Measurements from ENCODE around the gene CDKL5.
"Not testable (repeated sequence)": the region's sequence is repeated elsewhere in the genome, so short reads cannot be mapped to it uniquely, and the experiment has no call there.

Gene CDKL5

DNA sequence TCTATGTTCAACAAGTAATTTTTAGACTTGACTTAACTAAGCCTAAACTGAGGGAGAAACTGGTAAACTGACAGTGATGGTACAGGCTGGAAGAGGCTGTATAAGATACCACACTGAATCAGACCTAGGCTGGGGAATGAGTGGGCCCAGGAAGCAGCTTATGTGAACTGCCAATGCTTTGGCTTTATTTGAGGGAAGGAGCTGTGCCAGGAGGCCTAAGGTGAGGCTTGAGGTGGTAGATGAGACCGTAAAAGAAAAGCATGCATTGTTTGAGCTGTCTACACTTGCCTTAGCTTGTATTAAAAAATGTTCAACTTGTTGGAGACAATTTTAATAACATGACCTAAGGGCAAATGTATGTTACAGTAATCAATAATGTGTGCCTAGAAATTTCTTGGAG is 150.3 kb downstream of the CDKL5 start:
- DNase-seq (ENCODE audit: low spot score), result no peak

DNA sequence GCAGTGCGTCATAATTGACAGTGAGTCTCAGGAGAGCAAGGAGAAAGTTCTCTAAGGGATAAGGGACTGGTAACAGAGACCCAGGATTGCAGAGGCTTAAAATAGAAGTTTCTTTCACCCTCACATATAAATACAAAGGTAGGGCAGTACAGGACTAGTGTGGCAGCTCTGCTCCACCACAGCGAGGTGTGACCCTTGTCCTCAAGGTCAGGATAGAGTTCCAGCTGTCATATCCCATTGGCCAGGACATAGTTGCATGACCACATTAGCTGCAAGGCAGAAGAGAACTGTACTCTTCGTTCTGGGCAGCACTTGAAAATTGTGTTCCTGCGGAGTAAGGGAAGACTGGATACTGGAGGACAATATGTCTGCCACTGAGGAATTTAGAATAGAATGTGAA is 152.0 kb downstream of the CDKL5 start:
- no peak for DNase-seq (ENCODE audit: low spot score)

DNA sequence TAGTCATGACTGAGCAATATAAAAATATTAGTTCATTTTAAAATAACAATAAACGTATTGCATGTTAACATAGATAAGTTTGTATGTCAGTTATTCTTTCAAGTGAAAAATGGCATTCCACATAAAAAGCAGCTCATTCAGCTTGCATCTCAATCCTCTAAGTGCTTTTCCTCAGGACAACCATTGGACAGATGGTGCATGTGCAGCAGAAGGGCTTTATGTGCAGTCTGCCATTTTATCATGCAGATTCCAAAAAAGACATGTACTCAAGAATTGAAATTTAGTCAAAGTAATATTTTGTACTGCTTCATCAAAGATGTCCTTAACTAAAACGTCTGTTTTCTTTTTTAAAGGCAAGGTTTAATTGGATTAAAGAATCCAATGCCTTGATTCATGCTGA is 153.1 kb downstream of the CDKL5 start:
- no peak for DNase-seq (ENCODE audit: low spot score)

DNA sequence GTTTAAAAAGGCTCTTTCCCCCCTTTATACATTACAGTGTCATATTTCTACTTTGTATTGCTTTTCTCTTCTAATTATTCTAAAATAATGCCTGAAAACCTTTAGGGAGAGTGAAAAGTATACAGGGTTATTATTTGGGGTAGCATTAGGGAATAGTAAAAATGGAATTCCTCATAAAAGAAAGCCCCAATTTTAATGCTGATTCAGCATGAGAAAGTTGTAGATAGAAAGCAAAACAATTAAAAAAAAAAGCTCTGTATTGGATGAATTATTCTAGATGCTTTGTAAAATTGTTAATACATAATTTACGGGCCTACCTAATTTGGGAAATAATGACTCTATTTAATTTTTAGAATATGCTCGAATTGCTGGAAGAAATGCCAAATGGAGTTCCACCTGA is 154.1 kb downstream of the CDKL5 start:
- no peak for DNase-seq (ENCODE audit: low spot score)

GRCh38 chrX:18582910-18583493 is 157.6 kb downstream of the CDKL5 start:
- no peak for DNase-seq (ENCODE audit: low spot score)

- DNase-seq (ENCODE audit: low spot score), result not testable (repeated sequence)
Measured at GRCh38 chrX:18589292-18589691, 163.9 kb downstream of the CDKL5 start.

DNA sequence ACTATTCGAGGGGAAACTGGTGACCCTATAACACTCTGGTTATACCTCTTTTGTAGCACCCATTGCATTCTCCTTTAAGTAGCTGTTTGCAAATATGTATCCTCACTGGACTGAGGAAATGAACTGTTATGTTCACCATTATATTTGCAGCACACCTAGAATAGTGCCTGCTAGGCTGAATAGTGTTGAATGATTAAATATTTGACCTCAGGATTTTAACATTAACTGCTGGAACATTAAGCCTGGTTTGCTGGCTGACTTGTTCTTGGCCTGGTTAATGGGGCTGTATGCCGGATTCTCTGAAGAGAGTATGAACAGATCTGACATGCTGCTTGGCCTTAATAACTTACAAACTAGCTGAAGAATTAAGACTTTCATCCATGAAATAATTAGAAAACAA is 166.4 kb downstream of the CDKL5 start:
- no peak for DNase-seq (ENCODE audit: low spot score)

DNA sequence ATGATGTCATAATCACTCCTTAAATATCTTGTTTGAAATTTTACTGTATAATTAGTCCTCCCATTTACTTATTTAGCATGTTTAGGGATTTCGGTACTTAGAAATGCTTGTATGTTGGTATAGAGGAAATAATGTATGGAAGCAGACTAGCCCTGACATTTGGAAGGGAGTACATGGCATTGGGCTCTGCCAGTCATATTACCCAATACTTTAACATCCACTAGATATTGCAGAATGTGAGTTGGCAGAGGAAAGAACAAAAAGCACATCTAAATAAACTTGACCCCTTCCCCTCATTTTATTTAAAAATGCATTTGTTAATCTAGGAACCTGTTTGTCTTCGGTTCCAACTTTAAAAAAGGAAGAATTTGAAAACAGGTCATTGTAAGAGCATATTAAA is 168.7 kb downstream of the CDKL5 start:
- DNase-seq (ENCODE audit: low spot score), result no peak

- DNase-seq (ENCODE audit: low spot score), result no peak
Measured at GRCh38 chrX:18596096-18596495, 170.7 kb downstream of the CDKL5 start.

GRCh38 chrX:18598413-18598812 is 173.0 kb downstream of the CDKL5 start:
- no peak for DNase-seq (ENCODE audit: low spot score)

- no peak for DNase-seq (ENCODE audit: low spot score)
Measured at GRCh38 chrX:18607966-18608365, 182.6 kb downstream of the CDKL5 start.

DNA sequence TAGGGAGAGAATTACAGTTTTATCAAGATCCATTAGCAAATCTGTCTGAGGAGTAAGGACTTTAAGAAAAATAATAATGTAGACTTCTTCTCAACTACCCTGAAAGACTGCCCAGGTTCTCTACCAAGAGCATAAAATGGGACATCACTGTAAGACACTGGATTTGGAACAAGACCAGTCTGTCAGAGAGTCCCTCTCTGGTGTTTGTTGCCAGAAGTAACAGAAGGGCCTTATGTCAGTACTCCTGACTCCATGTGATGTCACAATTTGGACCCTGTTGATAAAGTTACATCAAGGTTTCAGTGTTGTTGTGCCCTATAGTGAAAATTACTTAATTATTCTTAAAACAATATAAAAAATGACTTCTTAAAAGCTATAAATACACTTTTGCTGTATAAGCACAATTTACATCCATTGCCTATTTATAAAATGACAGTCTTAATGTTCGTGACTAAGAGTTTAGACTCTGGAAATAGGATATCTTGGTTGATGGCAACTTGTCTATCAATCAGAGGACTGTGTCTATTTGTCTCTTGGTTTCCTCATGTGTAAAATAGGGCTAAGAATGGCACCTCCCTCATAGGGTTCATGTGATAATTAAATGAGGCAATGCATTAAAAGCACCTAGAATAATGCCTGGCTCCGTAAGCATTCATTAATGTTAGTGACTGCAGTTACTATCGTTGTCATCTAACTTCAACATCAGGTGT is 188.7 kb downstream of the CDKL5 start:
- DNase-seq (ENCODE audit: low spot score), result no peak

GRCh38 chrX:18616688-18617406 is 191.4 kb downstream of the CDKL5 start:
- no peak for DNase-seq (ENCODE audit: low spot score)

DNA sequence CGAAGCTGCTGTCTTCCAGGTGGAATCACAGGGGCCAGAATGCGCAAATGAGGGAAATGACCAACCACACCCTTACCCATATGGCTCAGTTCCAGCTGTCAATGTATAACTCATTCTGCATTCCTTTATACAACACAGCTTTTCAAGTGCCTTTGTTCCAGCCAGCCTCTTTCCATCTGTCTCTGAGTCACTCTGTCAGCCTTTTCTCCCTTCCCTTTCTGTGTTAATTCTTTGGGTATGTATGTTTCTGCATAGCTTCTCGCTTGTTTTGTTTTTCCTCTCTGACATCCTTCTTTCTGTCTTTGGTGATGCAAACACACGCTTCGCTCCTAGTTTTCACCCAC is 192.0 kb downstream of the CDKL5 start:
- peak; percentile 27 for DNase-seq (ENCODE audit: low spot score)

DNA sequence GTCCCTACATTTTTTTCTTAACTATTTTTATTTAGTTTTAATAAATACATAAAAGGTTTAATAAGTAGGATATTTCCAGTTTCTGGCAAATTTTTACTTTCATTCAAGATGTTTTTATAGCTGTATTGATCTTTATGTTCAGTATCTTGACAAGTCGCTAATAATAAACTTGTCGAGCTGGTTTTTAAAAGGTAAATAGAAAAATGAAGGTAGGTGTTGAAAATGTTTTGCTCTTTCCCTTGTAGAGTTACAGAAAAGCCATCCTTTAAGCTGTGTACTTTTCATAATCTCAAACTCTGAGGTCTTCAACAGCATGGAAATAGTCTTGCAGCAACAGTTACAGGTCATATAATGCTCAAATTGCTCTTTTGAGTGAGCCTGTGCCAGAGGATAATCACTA is 193.9 kb downstream of the CDKL5 start:
- DNase-seq (ENCODE audit: low spot score), result no peak

GRCh38 chrX:18620349-18620748 is 194.9 kb downstream of the CDKL5 start:
- DNase-seq (ENCODE audit: low spot score), result no peak

DNA sequence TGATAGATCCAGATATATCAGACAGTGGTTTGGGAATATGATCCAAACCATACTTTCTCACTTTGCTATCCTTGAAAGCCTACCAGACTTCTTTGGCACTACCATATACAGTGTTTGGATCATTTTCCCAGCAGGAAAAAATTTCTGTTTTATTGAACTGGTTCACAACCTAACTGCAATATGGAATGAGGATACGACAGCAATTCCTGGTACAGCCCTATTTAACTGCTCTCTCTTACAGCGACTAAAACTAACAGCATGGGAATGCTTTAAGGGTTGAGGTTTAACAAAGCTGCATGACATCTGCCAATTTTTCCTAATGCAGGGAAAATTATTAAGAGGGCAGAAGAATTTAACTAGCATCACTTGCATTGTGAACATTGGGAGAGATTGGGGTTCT is 199.2 kb downstream of the CDKL5 start:
- no peak for DNase-seq (ENCODE audit: low spot score)

- no peak for DNase-seq (ENCODE audit: low spot score)
Measured at GRCh38 chrX:18630934-18631333, 205.5 kb downstream of the CDKL5 start.

DNA sequence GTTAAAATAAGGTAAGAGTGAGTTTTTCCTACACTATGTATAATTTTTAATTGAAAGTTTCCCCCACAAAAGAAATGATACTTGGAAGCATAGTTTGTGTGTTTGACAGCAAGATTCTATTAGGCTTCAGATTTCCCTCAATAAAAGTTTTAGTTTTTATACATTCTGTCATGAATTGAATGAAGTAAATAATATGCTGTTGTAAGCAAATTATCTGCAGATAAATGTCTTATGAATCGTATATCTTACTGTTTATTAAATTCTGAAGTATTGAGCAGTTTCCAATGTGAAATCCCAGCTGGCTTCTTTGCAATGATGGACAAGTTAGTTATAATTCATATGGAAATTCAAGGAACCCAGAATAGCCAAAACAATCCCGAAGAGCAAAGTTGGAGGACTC is 213.0 kb downstream of the CDKL5 start:
- no peak for DNase-seq (ENCODE audit: low spot score)

GRCh38 chrX:18639280-18639679 is 213.9 kb downstream of the CDKL5 start:
- no peak for DNase-seq (ENCODE audit: low spot score)

- DNase-seq (ENCODE audit: low spot score), result no peak
Measured at GRCh38 chrX:18640686-18641085, 215.3 kb downstream of the CDKL5 start.

DNA sequence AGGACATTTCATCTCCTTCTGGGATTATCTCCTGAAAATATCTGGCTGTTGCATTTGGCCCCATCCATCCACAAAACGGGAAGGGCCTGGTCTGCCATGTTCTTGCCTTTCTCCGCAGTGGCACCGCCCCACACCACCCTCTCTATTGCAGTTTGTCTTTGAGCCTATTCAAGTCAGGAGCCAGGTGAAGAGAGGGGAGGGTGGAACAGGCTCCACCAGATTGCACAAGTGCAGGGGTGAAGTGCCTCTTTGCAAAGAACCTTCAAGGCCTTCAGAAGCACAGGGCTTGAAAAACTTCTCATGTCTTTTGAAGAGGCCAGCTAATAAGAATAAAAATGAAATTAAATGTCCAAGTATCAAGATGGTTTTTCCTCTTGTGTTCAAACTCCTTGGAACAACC is 217.8 kb downstream of the CDKL5 start:
- no peak for DNase-seq (ENCODE audit: low spot score)

DNA sequence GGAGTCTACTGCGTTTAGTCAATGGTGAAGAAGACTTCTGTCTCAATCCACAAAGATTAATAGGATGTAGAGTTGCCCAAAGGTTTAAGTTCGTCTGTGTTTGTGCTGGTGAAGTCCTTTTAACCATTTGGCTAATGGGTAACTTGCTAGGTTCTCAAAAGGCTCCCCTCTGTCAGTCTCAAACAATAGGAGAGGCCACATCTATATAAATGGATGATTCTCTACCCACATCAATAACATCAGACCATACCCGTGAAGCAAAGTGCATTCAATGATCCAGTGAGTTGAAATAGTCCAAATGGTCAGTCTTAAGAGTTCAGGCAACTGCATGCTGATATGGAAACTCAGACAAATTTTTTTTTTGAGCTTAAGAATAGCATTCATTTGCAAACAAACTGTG is 218.4 kb downstream of the CDKL5 start:
- no peak for DNase-seq (ENCODE audit: low spot score)

DNA sequence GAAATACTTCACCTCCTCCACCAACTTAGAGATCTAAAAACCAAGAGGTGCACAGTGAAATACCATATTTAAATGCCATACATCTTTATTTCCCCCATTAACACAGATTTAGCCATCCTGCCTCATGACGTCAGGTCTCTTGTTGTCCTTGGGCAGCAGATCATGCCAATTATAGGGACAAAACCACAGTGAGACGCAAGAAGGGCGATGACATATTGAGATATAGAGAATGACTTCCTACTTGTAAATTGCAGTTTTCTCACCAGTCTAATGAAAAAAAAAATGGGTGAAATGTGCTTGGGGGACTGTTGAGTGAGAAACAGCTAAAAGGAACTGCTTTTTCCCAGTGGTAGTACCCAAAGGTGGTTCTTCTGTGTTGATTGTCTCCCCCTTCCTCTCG is 222.2 kb downstream of the CDKL5 start:
- no peak for DNase-seq (ENCODE audit: low spot score)
